ENCODE data around the gene NFE2L1. TPM values are rescaled to one million over a fixed set of nuclear protein-coding genes. Genes with fewer than 3 reads are reported as not detected.
A peak's percentile ranks its signal among the peaks of the same experiment; 100 is the strongest.

The NFE2L1 gene
- total RNA-seq, 4 donors from 2014 or later: 622 to 1,180 (median 1,000) TPM

GRCh38 chr17:48102798-48103715, 54.9 kb downstream of the NFE2L1 start:
- Histone ChIP-seq H3K4me3 (no peak overlapping the region), H3K27me3 (no peaks in the 10 kb centered on the region), H3K9me3 (no peaks in the 10 kb centered on the region), H3K27ac (no peak overlapping the region), H3K36me3 (no peaks in the 10 kb centered on the region), H3K4me1 (peaks cover 10 to 16% of the 10 kb centered on the region in 2 donors)
- ATAC-seq: no peak
- DNase-seq: no peak
- intact Hi-C loops (cut with DNase I; ENCODE audit: low total_unique reads) (no loop called here), in situ Hi-C loops (cut with MboI; ENCODE audit: low sequenced_read_pairs in 4 of 4) (no loop called here)
- no peak for TF ChIP-seq CTCF (IDR thresholded peaks at IDR 0.05 in 4 of 5, conservative IDR thresholded peaks at IDR 0.05 in 1 of 5)
- no peak for TF ChIP-seq POLR2A (IDR thresholded peaks at IDR 0.05)

DNA sequence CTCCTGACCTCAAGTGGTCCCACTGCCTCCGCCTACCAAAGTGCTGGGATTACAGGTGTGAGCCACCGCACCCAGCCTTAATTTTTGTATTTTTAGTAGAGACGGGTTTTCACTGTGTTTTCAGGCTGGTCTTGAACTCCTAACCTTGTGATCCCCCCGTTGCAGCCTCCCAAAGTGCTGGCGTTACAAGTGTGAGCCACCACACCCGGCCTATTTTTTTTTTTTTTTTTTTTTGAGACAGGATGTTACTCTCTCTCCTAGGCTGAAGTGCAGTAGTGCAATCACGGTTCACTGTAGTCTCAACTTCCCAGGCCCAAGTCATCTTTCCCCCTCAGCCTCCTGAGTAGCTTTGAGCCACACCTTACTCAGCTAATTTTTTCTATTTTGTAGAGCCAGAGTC, 56.3 kb downstream of the NFE2L1 start:
- no peaks in the 10 kb centered on the region for H3K27me3 ChIP-seq
- no peaks in the 10 kb centered on the region for H3K9me3 ChIP-seq
- no peak overlapping the region for H3K4me3 ChIP-seq
- TF ChIP-seq CTCF (IDR thresholded peaks at IDR 0.05 in 4 of 5, conservative IDR thresholded peaks at IDR 0.05 in 1 of 5) (no peak), POLR2A (IDR thresholded peaks at IDR 0.05) (no peak)
- in situ Hi-C loops (cut with MboI; ENCODE audit: low sequenced_read_pairs in 4 of 4): no loop called here
- peaks cover 20 to 30% of the 10 kb centered on the region in 2 donors for H3K4me1 ChIP-seq
- DNase-seq (no peak), ATAC-seq (no peak)
- intact Hi-C loops (cut with DNase I; ENCODE audit: low total_unique reads): no loop called here
- H3K36me3 ChIP-seq: no peaks in the 10 kb centered on the region
- no peak overlapping the region for H3K27ac ChIP-seq

GRCh38 chr17:48106802-48107136, 58.6 kb downstream of the NFE2L1 start:
- peak overlapping the region; percentile 92 to 100 (median 98) for H3K27ac ChIP-seq
- no peaks in the 10 kb centered on the region for H3K9me3 ChIP-seq
- TF ChIP-seq CTCF (IDR thresholded peaks at IDR 0.05 in 4 of 5, conservative IDR thresholded peaks at IDR 0.05 in 1 of 5): no peak
- TF ChIP-seq POLR2A (IDR thresholded peaks at IDR 0.05): no peak
- DNase-seq: no peak
- no peak for ATAC-seq
- peak overlapping the region; percentile 64 to 99 (median 94) for H3K4me3 ChIP-seq
- H3K4me1 ChIP-seq: peaks cover 14 to 20% of the 10 kb centered on the region in 2 donors
- in situ Hi-C loops (cut with MboI; ENCODE audit: low sequenced_read_pairs in 4 of 4) (no loop called here), intact Hi-C loops (cut with DNase I; ENCODE audit: low total_unique reads) (loop anchor here (1.0 to 5.0 kb wide), 2 partner anchors 81 to 209 kb away; partner anchors contain the start of gene SP2)
- no peaks in the 10 kb centered on the region for H3K27me3 ChIP-seq
- no peaks in the 10 kb centered on the region for H3K36me3 ChIP-seq

DNA sequence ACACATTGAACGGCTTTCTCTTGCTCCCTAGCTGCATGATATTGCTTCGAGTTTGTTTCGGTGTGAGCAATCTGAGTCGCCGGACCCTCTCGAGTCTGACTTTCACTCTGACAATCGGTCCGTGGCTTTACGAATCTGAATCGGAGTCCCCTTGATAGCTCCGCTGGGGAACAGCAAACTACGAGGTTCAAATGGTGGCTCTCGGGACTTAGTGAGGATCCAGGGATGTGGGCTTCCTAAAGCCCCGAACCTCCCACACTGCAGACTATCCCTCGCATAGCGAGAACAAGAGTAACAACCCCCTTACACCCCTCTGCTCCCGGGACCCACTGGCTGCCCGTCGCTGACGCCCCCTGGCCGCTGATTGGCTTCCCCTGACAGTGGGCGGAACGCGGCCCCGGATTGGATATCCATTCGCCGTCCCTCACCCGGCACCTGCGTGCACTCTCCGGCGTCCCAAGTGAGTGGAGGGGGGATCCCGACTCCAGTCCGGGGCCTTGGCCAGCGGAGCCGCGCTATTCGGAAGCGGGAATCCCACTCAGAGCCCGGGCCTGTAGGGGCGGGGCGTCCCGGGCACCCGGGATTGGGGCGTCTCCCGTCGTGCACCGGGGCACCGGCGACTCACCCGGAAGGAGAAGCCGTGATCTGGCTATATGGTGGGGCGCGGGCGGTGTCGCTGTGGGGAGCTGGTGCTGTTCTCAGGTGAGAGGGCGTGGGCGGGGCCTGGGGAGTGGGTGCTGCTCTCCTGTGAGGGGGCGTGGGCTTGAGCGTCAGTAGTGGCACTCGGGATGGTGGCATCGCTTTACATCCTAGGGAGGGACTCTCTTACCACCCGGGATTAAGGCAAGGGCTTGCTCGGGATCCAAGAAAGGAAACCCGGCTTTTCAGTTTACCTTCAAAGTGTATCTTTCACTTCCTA, 59.2 kb downstream of the NFE2L1 start, which contains the start of gene SNX11:
Gene SNX11 (plus strand): TSS at position 630 of the 919 bp plus-strand sequence. CDS start 4,278 bp downstream, outside the sequence.
- TF ChIP-seq POLR2A (IDR thresholded peaks at IDR 0.05) (peak; percentile 67 to 70), CTCF (IDR thresholded peaks at IDR 0.05 in 4 of 5, conservative IDR thresholded peaks at IDR 0.05 in 1 of 5) (peak in 2 of 5 experiments; percentile 8 to 22)
- Histone ChIP-seq H3K4me1 (peaks cover 14 to 18% of the 10 kb centered on the region in 2 donors), H3K36me3 (no peaks in the 10 kb centered on the region), H3K27ac (peak within 1 kb of the TSS; percentile 92 to 100 (median 98)), H3K9me3 (no peaks in the 10 kb centered on the region), H3K4me3 (peak within 1 kb of the TSS; percentile 64 to 99 (median 94)), H3K27me3 (no peaks in the 10 kb centered on the region)
- DNase-seq (peak; percentile 81 to 87), ATAC-seq (peak; percentile 95 to 97)
- intact Hi-C loops (cut with DNase I; ENCODE audit: low total_unique reads) (loop anchor here (1.0 to 5.0 kb wide), 3 partner anchors 23 to 210 kb away; partner anchors contain the start of gene SP2), in situ Hi-C loops (cut with MboI; ENCODE audit: low sequenced_read_pairs in 4 of 4) (no loop called here)
